LNCAP (cell line): Measurements from ENCODE around the gene ERGIC3.

Source experiments
- CTCF ChIP-seq: fragments of 450-650 bp; IDR thresholded peaks from 2 replicates; pipeline ENCODE4 v1.5.1; 2017; ENCODE audit warnings: mild to moderate bottlenecking

ERGIC3 gene

GRCh38 chr20:35503281-35503680 lies 38.6 kb upstream of the ERGIC3 start:
- no peak for TF ChIP-seq CTCF

- TF ChIP-seq CTCF: no peak
These were observed 37.9 kb upstream of the ERGIC3 start for GRCh38 chr20:35503841-35504561.

GRCh38 chr20:35504751-35505150 lies 37.1 kb upstream of the ERGIC3 start:
- TF ChIP-seq CTCF: no peak

- TF ChIP-seq CTCF: no peak
These were observed 35.7 kb upstream of the ERGIC3 start for GRCh38 chr20:35506179-35506578.

- no peak for TF ChIP-seq CTCF
These were observed 34.8 kb upstream of the ERGIC3 start for GRCh38 chr20:35506872-35507638.

- TF ChIP-seq CTCF: no peak
These were observed 33.2 kb upstream of the ERGIC3 start for GRCh38 chr20:35508493-35509218.

- no peak for TF ChIP-seq CTCF
These were observed 30.7 kb upstream of the ERGIC3 start for GRCh38 chr20:35510951-35511735.
